ENCODE data around the gene RAI14. TPM values are rescaled to one million over a fixed set of nuclear protein-coding genes. Genes with fewer than 3 reads are reported as not detected.
"Not testable (repeated sequence)": the region's sequence is repeated elsewhere in the genome, so short reads cannot be mapped to it uniquely, and the experiment has no call there.

RAI14 gene
- total RNA-seq, 4 donors from 2014 or later, result 1.1 to 3.6 (median 1.7) TPM

DNA sequence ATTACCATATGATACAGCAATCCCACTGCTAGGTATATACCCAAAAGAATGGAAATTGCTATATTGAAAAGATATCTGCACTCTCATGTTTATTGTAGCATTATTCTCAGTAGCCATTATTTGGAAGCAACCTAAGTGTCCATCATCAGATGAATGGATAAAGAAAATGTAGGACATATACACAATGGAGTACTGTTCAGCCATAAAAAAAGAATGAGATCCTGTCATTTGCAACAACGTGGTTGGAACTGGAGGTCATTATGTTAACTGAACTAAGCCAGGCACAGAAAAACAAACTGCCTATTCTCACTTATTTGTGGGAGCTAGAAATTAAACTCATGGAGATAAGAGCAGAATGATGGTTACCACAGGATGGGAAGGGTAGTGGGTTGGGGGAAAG is 119.8 kb downstream of the RAI14 start:
- intact Hi-C loops (cut with DNase I; ENCODE audit: low total_unique reads) (no loop called here), in situ Hi-C loops (cut with MboI; ENCODE audit: low sequenced_read_pairs in 4 of 4) (no loop called here)
- DNase-seq, result no peak
- Histone ChIP-seq H3K4me1 (no peaks in the 10 kb centered on the region), H3K27ac (no peak overlapping the region), H3K36me3 (no peaks in the 10 kb centered on the region), H3K4me3 (no peak overlapping the region), H3K9me3 (no peaks in the 10 kb centered on the region), H3K27me3 (no peaks in the 10 kb centered on the region)
- TF ChIP-seq POLR2A (IDR thresholded peaks at IDR 0.05), result no peak
- TF ChIP-seq, protein P1, sequence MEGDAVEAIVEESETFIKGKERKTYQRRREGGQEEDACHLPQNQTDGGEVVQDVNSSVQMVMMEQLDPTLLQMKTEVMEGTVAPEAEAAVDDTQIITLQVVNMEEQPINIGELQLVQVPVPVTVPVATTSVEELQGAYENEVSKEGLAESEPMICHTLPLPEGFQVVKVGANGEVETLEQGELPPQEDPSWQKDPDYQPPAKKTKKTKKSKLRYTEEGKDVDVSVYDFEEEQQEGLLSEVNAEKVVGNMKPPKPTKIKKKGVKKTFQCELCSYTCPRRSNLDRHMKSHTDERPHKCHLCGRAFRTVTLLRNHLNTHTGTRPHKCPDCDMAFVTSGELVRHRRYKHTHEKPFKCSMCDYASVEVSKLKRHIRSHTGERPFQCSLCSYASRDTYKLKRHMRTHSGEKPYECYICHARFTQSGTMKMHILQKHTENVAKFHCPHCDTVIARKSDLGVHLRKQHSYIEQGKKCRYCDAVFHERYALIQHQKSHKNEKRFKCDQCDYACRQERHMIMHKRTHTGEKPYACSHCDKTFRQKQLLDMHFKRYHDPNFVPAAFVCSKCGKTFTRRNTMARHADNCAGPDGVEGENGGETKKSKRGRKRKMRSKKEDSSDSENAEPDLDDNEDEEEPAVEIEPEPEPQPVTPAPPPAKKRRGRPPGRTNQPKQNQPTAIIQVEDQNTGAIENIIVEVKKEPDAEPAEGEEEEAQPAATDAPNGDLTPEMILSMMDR (IDR thresholded peaks at IDR 0.05 in 4 of 5, conservative IDR thresholded peaks at IDR 0.05 in 1 of 5), result no peak
- ATAC-seq, result no peak

DNA sequence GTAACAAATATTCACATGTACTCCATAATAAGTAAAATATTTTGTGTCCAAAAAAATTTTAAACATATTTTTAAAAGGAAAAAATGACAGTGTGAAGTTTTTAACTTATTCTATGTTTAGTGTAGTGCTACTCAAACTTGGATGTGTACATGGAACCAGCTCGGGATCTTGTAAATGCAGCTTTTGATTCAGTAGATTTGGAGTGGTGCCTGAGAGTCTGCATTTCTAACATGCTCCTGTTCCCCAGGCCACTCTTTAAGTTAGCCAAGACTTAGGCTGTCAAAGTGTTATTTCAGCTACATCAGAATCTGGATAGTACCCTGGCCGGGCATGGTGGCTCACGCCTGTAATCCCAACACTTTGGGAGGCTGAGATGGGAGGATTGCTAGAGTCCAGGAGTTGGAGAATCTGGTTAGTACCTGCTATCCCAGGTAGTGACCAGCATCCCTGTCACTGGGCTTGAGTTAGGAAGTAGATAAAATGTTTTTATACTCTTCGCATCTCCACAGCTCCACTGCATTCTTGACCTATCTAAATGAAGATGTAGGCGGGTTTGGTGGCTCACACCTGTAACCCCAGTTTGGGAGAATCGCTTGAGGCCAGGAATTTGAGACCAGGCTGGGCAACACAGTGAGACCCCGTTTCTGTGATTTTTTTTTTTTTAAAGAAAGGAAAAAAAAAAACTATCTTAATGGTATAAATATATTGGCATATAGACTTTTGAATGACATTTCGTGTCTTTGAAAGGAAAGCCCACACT is 122.1 kb downstream of the RAI14 start:
- Histone ChIP-seq H3K36me3 (no peaks in the 10 kb centered on the region), H3K4me1 (no peaks in the 10 kb centered on the region), H3K27me3 (no peaks in the 10 kb centered on the region), H3K27ac (no peak overlapping the region), H3K4me3 (no peak overlapping the region), H3K9me3 (no peaks in the 10 kb centered on the region)
- intact Hi-C loops (cut with DNase I; ENCODE audit: low total_unique reads) (no loop called here), in situ Hi-C loops (cut with MboI; ENCODE audit: low sequenced_read_pairs in 4 of 4) (no loop called here)
- ATAC-seq, result no peak
- DNase-seq, result no peak
- TF ChIP-seq, protein P1 (IDR thresholded peaks at IDR 0.05 in 4 of 5, conservative IDR thresholded peaks at IDR 0.05 in 1 of 5), result no peak
- TF ChIP-seq POLR2A (IDR thresholded peaks at IDR 0.05), result no peak

DNA sequence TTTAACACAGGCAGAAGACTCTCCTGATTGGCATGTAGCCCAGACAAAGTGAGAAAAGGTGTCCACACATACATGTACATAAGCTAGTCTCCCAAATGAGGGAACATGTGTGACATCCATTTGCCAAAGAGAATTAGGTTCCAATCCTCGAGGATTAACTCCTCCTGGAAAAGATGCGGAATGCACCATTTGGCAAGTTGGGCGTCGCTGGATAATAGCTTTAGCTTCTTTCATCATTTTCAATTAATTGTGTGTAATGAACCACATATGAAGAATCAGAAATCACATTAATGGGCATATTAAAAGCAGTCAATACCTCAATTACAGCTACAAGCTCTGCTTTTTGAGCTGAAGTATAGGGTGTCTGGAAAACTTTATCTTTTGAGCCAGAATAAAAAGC is 127.8 kb downstream of the RAI14 start:
- H3K27me3 ChIP-seq; intact Hi-C loops (cut with DNase I; ENCODE audit: low total_unique reads); in situ Hi-C loops (cut with MboI; ENCODE audit: low sequenced_read_pairs in 4 of 4); DNase-seq; H3K4me1 ChIP-seq; H3K4me3 ChIP-seq; H3K36me3 ChIP-seq; H3K9me3 ChIP-seq; H3K27ac ChIP-seq; ATAC-seq: not testable (repeated sequence)

DNA sequence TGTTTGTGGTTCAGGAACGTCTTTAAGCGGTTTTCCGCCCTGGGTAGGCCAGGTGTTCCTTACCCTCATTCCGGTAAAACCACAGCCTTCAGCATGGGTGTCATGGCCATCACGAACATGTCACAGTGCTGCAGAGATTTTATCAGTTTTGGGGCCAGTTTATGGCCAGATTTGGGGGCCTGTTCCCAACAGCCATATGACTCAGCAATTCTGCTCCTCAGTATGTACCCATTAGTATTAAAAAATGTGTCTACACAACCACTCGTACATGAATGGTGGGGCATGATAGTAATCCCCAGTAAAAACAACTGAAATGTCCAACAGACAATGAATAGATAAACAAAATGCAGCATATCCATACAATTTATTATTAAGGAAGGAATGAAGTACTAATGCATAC is 130.9 kb downstream of the RAI14 start:
- no peaks in the 10 kb centered on the region for H3K4me1 ChIP-seq
- ATAC-seq (no peak), DNase-seq (no peak)
- no peaks in the 10 kb centered on the region for H3K9me3 ChIP-seq
- H3K27ac ChIP-seq, result no peak overlapping the region
- TF ChIP-seq, protein P1 (IDR thresholded peaks at IDR 0.05 in 4 of 5, conservative IDR thresholded peaks at IDR 0.05 in 1 of 5), result no peak
- no peak for TF ChIP-seq POLR2A (IDR thresholded peaks at IDR 0.05)
- intact Hi-C loops (cut with DNase I; ENCODE audit: low total_unique reads) (no loop called here), in situ Hi-C loops (cut with MboI; ENCODE audit: low sequenced_read_pairs in 4 of 4) (no loop called here)
- no peaks in the 10 kb centered on the region for H3K27me3 ChIP-seq
- no peak overlapping the region for H3K4me3 ChIP-seq
- H3K36me3 ChIP-seq, result no peaks in the 10 kb centered on the region

DNA sequence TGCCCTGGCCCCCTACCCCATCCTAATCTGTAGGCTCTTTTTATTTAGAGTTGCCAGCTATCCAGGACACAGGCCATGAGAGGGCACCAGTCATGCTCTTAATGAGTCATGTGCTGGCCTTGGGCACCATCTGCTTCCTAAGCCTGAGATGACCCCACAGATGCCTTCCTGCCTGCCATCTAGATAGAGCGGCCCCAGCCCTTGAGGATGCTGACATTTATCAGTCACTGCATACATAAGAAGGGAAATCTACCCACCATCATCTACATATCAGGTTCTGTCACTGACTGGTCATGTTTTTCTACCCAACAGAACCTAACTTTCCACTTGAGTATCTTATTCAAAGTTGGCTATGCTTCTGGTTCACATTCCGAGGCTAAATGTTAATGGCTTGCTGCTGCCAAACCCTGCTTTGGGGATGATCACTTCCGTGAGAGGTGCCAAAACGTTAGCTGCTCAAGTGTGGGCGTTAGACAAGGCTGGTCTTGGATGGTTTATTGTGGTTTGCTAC is 132.9 kb downstream of the RAI14 start:
- no peak for TF ChIP-seq POLR2A (IDR thresholded peaks at IDR 0.05)
- TF ChIP-seq, protein P1 (IDR thresholded peaks at IDR 0.05 in 4 of 5, conservative IDR thresholded peaks at IDR 0.05 in 1 of 5), result no peak
- H3K9me3 ChIP-seq, result no peaks in the 10 kb centered on the region
- no peaks in the 10 kb centered on the region for H3K4me1 ChIP-seq
- in situ Hi-C loops (cut with MboI; ENCODE audit: low sequenced_read_pairs in 4 of 4), result no loop called here
- peak in 1 of 2 donors; percentile 13 for DNase-seq
- intact Hi-C loops (cut with DNase I; ENCODE audit: low total_unique reads), result no loop called here
- no peaks in the 10 kb centered on the region for H3K36me3 ChIP-seq
- no peak overlapping the region for H3K4me3 ChIP-seq
- H3K27ac ChIP-seq, result no peak overlapping the region
- ATAC-seq, result peak in 1 of 2 donors; percentile 26
- H3K27me3 ChIP-seq, result no peaks in the 10 kb centered on the region
